NK-92 treated with Interleukin-12 subunit alpha and Interleukin-12 subunit beta, amount 100 ng/mL, for 24 hours (cell line): ENCODE results near the gene BANP.
"Not testable (repeated sequence)": the region's sequence is repeated elsewhere in the genome, so short reads cannot be mapped to it uniquely, and the experiment has no call there.

ENCODE experiments used
- DNase-seq: peaks from one replicate; lab custom pipeline; 2025; lab: John Stamatoyannopoulos, UW

BANP gene

GRCh38 chr16:87927195-87927562, 24.1 kb upstream of the BANP start:
- DNase-seq = no peak

- no peak for DNase-seq
Observed at GRCh38 chr16:87929986-87930385, 21.2 kb upstream of the BANP start.

- DNase-seq = no peak
Observed at GRCh38 chr16:87930456-87930855, 20.8 kb upstream of the BANP start.

GRCh38 chr16:87931504-87931903, 19.7 kb upstream of the BANP start:
- no peak for DNase-seq

- not testable (repeated sequence) for DNase-seq
Observed at GRCh38 chr16:87932475-87933139, 18.6 kb upstream of the BANP start.

- DNase-seq = no peak
Observed at GRCh38 chr16:87933140-87933495, 18.1 kb upstream of the BANP start.

GRCh38 chr16:87934752-87935425, 16.3 kb upstream of the BANP start:
- DNase-seq = not testable (repeated sequence)

- DNase-seq = not testable (repeated sequence)
Observed at GRCh38 chr16:87936016-87936374, 15.2 kb upstream of the BANP start.

GRCh38 chr16:87936375-87937230, 14.6 kb upstream of the BANP start, which contains the start of gene CA5A:
Gene CA5A (minus strand): TSS chr16:87936529. CDS start chr16:87936450, 79 bp downstream.
- DNase-seq = no peak

- DNase-seq = not testable (repeated sequence)
Observed at GRCh38 chr16:87937231-87937542, 14.0 kb upstream of the BANP start.

GRCh38 chr16:87938412-87938949, 12.8 kb upstream of the BANP start:
- no peak for DNase-seq

- no peak for DNase-seq
Observed at GRCh38 chr16:87939562-87940423, 11.4 kb upstream of the BANP start.

- no peak for DNase-seq
Observed at GRCh38 chr16:87942680-87943079, 8.6 kb upstream of the BANP start.

- DNase-seq = no peak
Observed at GRCh38 chr16:87945351-87946042, 5.7 kb upstream of the BANP start.

GRCh38 chr16:87946596-87947347, 4.5 kb upstream of the BANP start:
- no peak for DNase-seq

- DNase-seq = no peak
Observed at GRCh38 chr16:87947356-87948118, 3.7 kb upstream of the BANP start.

GRCh38 chr16:87948119-87948545, 3.1 kb upstream of the BANP start:
- no peak for DNase-seq

GRCh38 chr16:87948735-87949070, 2.5 kb upstream of the BANP start:
- DNase-seq = no peak

GRCh38 chr16:87949071-87949744, 2.0 kb upstream of the BANP start:
- no peak for DNase-seq
